Lower leg skin (tissue), 3 donors: ENCODE results near the gene SRSF1.

Experiments used
- POLR2A ChIP-seq, 2 donors: fragments of 450-650 bp; IDR thresholded peaks; one replicate each; pipeline ENCODE4 v1.6.1; 2016 to 2017; ENCODE audit warnings: antibody characterized with exemption in 2 of 2, mild to moderate bottlenecking in 1 of 2, moderate library complexity in 1 of 2
- TF ChIP-seq, protein P1 (sequence below), 3 donors: fragments of 450-650 bp; IDR thresholded peaks; one replicate each; pipeline ENCODE4 v1.5.1; 2016; ENCODE audit warnings: antibody characterized with exemption in 3 of 3, mild to moderate bottlenecking in 3 of 3, moderate library complexity in 2 of 3

DNA sequence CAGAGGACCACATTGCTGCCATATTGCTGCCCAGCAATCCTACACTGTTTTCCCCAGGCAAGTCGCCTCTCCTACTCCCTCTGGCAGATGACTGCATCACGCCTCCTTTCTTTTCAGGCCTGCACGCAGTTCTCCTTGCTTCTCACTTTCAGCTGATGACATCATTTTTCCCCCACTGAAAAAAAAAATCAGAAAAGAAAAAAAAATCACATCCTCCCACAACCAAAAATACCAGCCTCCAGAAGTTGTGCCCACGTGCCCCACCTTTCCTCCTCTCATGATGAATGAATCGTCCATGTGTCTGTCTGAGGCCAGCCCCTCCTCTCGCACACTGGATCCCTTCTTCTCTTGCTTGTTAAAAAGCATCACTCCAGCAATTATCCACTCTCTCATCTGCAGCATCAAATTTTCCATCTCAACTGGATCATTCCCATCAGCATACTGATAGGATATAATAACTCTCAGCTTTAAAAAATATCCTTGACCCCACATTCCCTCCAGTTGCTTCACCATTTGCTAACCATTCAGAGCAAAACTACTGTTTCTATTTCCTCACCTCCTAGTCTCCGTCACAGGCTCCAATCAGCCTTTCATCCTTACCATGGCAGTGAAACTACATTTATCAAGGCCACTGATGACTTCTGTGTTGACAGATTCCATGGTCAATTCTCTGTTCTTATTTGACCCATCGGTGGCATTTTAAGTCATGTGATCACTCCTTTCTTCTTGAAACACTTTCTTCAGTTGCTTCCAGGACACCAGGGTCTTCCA lies 46.1 kb upstream of the SRSF1 start:
- TF ChIP-seq, protein P1, sequence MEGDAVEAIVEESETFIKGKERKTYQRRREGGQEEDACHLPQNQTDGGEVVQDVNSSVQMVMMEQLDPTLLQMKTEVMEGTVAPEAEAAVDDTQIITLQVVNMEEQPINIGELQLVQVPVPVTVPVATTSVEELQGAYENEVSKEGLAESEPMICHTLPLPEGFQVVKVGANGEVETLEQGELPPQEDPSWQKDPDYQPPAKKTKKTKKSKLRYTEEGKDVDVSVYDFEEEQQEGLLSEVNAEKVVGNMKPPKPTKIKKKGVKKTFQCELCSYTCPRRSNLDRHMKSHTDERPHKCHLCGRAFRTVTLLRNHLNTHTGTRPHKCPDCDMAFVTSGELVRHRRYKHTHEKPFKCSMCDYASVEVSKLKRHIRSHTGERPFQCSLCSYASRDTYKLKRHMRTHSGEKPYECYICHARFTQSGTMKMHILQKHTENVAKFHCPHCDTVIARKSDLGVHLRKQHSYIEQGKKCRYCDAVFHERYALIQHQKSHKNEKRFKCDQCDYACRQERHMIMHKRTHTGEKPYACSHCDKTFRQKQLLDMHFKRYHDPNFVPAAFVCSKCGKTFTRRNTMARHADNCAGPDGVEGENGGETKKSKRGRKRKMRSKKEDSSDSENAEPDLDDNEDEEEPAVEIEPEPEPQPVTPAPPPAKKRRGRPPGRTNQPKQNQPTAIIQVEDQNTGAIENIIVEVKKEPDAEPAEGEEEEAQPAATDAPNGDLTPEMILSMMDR (IDR thresholded peaks at IDR 0.05), result no peak
- TF ChIP-seq POLR2A (IDR thresholded peaks at IDR 0.05), result no peak
